SHP77 (cell line): ENCODE data around the gene CD300C.
"Not testable (repeated sequence)": the region's sequence is repeated elsewhere in the genome, so short reads cannot be mapped to it uniquely, and the experiment has no call there.

Source experiments
- DNase-seq, 2 experiments: peaks; one replicate each; lab custom pipeline; 2025; lab: John Stamatoyannopoulos, UW

CD300C gene

GRCh38 chr17:74531231-74531761 lies 14.6 kb downstream of the CD300C start, which contains the start of gene CD300LB:
Gene CD300LB, minus strand, starts transcription at chr17:74531475. Its CDS starts 125 bp downstream, at chr17:74531350.
- no peak for DNase-seq

- DNase-seq: no peak
Measured at GRCh38 chr17:74530831-74531150, 15.1 kb downstream of the CD300C start.

- DNase-seq: no peak
Measured at GRCh38 chr17:74529243-74529642, 16.7 kb downstream of the CD300C start.

GRCh38 chr17:74528491-74529199 lies 17.3 kb downstream of the CD300C start:
- no peak for DNase-seq

GRCh38 chr17:74527756-74528155 lies 18.2 kb downstream of the CD300C start:
- no peak for DNase-seq

GRCh38 chr17:74527081-74527480 lies 18.8 kb downstream of the CD300C start:
- DNase-seq: no peak

GRCh38 chr17:74526681-74527080 lies 19.2 kb downstream of the CD300C start:
- DNase-seq: no peak

GRCh38 chr17:74525781-74526288 lies 20.1 kb downstream of the CD300C start:
- DNase-seq: no peak

- DNase-seq: no peak
Measured at GRCh38 chr17:74525465-74525725, 20.5 kb downstream of the CD300C start.

GRCh38 chr17:74524653-74525464 lies 21.1 kb downstream of the CD300C start:
- DNase-seq: no peak

- DNase-seq: no peak
Measured at GRCh38 chr17:74523308-74523707, 22.6 kb downstream of the CD300C start.

GRCh38 chr17:74522381-74523105 lies 23.4 kb downstream of the CD300C start:
- no peak for DNase-seq

- no peak for DNase-seq
Measured at GRCh38 chr17:74521701-74522201, 24.2 kb downstream of the CD300C start.

- DNase-seq: no peak
Measured at GRCh38 chr17:74520790-74521480, 25.0 kb downstream of the CD300C start.

- no peak for DNase-seq
Measured at GRCh38 chr17:74520016-74520434, 25.9 kb downstream of the CD300C start.

GRCh38 chr17:74518413-74518981 lies 27.4 kb downstream of the CD300C start:
- DNase-seq: not testable (repeated sequence)

- no peak for DNase-seq
Measured at GRCh38 chr17:74516561-74517328, 29.2 kb downstream of the CD300C start.

GRCh38 chr17:74515941-74516340 lies 30.0 kb downstream of the CD300C start:
- DNase-seq: no peak

GRCh38 chr17:74514632-74515334 lies 31.1 kb downstream of the CD300C start:
- DNase-seq: no peak
